ENCODE data around the gene VEGFA. TPM values are rescaled to one million over a fixed set of nuclear protein-coding genes. Genes with fewer than 3 reads are reported as not detected.

VEGFA gene
- total RNA-seq, 1 donor from 2014 or later: 136 TPM

- Mint-ChIP-seq H3K4me1 (ENCODE audit: unreplicated experiment) (peaks cover 43% of the 10 kb centered on the region), H3K27ac (peak overlapping the region; percentile 94), H3K9me3 (no peaks in the 10 kb centered on the region), H3K36me3 (peaks cover 3% of the 10 kb centered on the region), H3K4me3 (peak overlapping the region; percentile 99), H3K27me3 (peaks cover 4% of the 10 kb centered on the region)
- DNase-seq (ENCODE audit: extremely low spot score, unreplicated experiment): no peak
- no peak for TF ChIP-seq CTCF (conservative IDR thresholded peaks at IDR 0.05)
These were observed 957 bp upstream of the VEGFA start for GRCh38 chr6:43768983-43769525.

GRCh38 chr6:43770372-43771209 is 580 bp downstream of the VEGFA start:
- peaks cover 3% of the 10 kb centered on the region for H3K36me3 Mint-ChIP-seq
- H3K27me3 Mint-ChIP-seq: peaks cover 4% of the 10 kb centered on the region
- DNase-seq (ENCODE audit: extremely low spot score, unreplicated experiment): no peak
- peak overlapping the region; percentile 93 for H3K27ac Mint-ChIP-seq
- H3K4me3 Mint-ChIP-seq: peak overlapping the region; percentile 99
- H3K4me1 Mint-ChIP-seq (ENCODE audit: unreplicated experiment): peaks cover 50% of the 10 kb centered on the region
- no peaks in the 10 kb centered on the region for H3K9me3 Mint-ChIP-seq
- no peak for TF ChIP-seq CTCF (conservative IDR thresholded peaks at IDR 0.05)

- peaks cover 46% of the 10 kb centered on the region for H3K4me1 Mint-ChIP-seq (ENCODE audit: unreplicated experiment)
These were observed 1.3 kb downstream of the VEGFA start for GRCh38 chr6:43771210-43771857.

GRCh38 chr6:43771858-43772680 is 2.1 kb downstream of the VEGFA start:
- TF ChIP-seq CTCF (conservative IDR thresholded peaks at IDR 0.05): no peak
- DNase-seq (ENCODE audit: extremely low spot score, unreplicated experiment): no peak
- Mint-ChIP-seq H3K27me3 (peaks cover 4% of the 10 kb centered on the region), H3K4me1 (ENCODE audit: unreplicated experiment) (peaks cover 39% of the 10 kb centered on the region), H3K9me3 (no peaks in the 10 kb centered on the region), H3K4me3 (peak overlapping the region; percentile 96), H3K27ac (peak overlapping the region; percentile 93), H3K36me3 (peaks cover 7% of the 10 kb centered on the region)

More at GRCh38 chr6:43771210-43771857, 1.3 kb downstream of the VEGFA start:
- peak; percentile 26 for TF ChIP-seq CTCF (conservative IDR thresholded peaks at IDR 0.05)
- Mint-ChIP-seq H3K27me3 (peaks cover 4% of the 10 kb centered on the region), H3K4me3 (peak overlapping the region; percentile 85), H3K27ac (no peak overlapping the region), H3K36me3 (peaks cover 3% of the 10 kb centered on the region), H3K9me3 (no peaks in the 10 kb centered on the region)
- DNase-seq (ENCODE audit: extremely low spot score, unreplicated experiment): no peak

GRCh38 chr6:43772681-43773049 is 2.7 kb downstream of the VEGFA start:
- Mint-ChIP-seq H3K9me3 (no peaks in the 10 kb centered on the region), H3K4me1 (ENCODE audit: unreplicated experiment) (peaks cover 35% of the 10 kb centered on the region), H3K27me3 (peaks cover 4% of the 10 kb centered on the region), H3K4me3 (peak overlapping the region; percentile 96), H3K36me3 (peaks cover 9% of the 10 kb centered on the region), H3K27ac (peak overlapping the region; percentile 93)
- TF ChIP-seq CTCF (conservative IDR thresholded peaks at IDR 0.05): no peak
- no peak for DNase-seq (ENCODE audit: extremely low spot score, unreplicated experiment)

Measured in type B pancreatic cell (in vitro differentiated cells).